GM18507 (cell line): Measurements from ENCODE around the gene ACR.
"Not testable (repeated sequence)": the region's sequence is repeated elsewhere in the genome, so short reads cannot be mapped to it uniquely, and the experiment has no call there.

Experiments used
- DNase-seq: peaks from one replicate; pipeline ENCODE4 v3.0.0; 2011; ENCODE audit warnings: low read depth; ENCODE audit not compliant: insufficient read length; ENCODE audit errors: extremely low spot score
- FAIRE-seq: peaks from 2 replicates; lab custom pipeline; 2011; peaks lifted over from hg19 to GRCh38; lab: Jason Lieb, UNC

Gene ACR

GRCh38 chr22:50730013-50730891 is 7.8 kb upstream of the ACR start:
- DNase-seq (no peak), FAIRE-seq (no peak)

GRCh38 chr22:50730941-50731661 is 6.9 kb upstream of the ACR start:
- no peak for FAIRE-seq
- DNase-seq, result no peak

- FAIRE-seq (peak; percentile 38), DNase-seq (peak; percentile 54)
Observed at GRCh38 chr22:50731811-50732624, 6.0 kb upstream of the ACR start.

- DNase-seq (no peak), FAIRE-seq (no peak)
Observed at GRCh38 chr22:50732681-50733080, 5.3 kb upstream of the ACR start.

- DNase-seq (no peak), FAIRE-seq (no peak)
Observed at GRCh38 chr22:50733521-50734342, 4.3 kb upstream of the ACR start.

- no peak for DNase-seq
- FAIRE-seq, result no peak
Observed at GRCh38 chr22:50734343-50734771, 3.6 kb upstream of the ACR start.

GRCh38 chr22:50734986-50735738 is 2.8 kb upstream of the ACR start:
- FAIRE-seq (no peak), DNase-seq (no peak)

- FAIRE-seq (no peak), DNase-seq (no peak)
Observed at GRCh38 chr22:50735739-50736030, 2.3 kb upstream of the ACR start.

GRCh38 chr22:50738649-50739227 is 734 bp downstream of the ACR start:
- DNase-seq, result no peak
- FAIRE-seq, result no peak

GRCh38 chr22:50739279-50739691 is 1.3 kb downstream of the ACR start:
- no peak for FAIRE-seq
- no peak for DNase-seq

GRCh38 chr22:50739894-50740293 is 1.9 kb downstream of the ACR start:
- FAIRE-seq (no peak), DNase-seq (no peak)

- not testable (repeated sequence) for FAIRE-seq, DNase-seq
Observed at GRCh38 chr22:50740714-50741113, 2.7 kb downstream of the ACR start.

GRCh38 chr22:50744424-50744823 is 6.4 kb downstream of the ACR start:
- not testable (repeated sequence) for DNase-seq, FAIRE-seq

- DNase-seq, FAIRE-seq: not testable (repeated sequence)
Observed at GRCh38 chr22:50747521-50747920, 9.5 kb downstream of the ACR start.

- not testable (repeated sequence) for FAIRE-seq, DNase-seq
Observed at GRCh38 chr22:50748630-50749029, 10.6 kb downstream of the ACR start.

- not testable (repeated sequence) for DNase-seq, FAIRE-seq
Observed at GRCh38 chr22:50749302-50750074, 11.5 kb downstream of the ACR start.

GRCh38 chr22:50755251-50755650 is 17.2 kb downstream of the ACR start:
- FAIRE-seq, DNase-seq: not testable (repeated sequence)
